Measurements from ENCODE around the gene ZNF582.
"Not testable (repeated sequence)": the region's sequence is repeated elsewhere in the genome, so short reads cannot be mapped to it uniquely, and the experiment has no call there.

The ZNF582 gene

GRCh38 chr19:56351208-56351607 lies 42.1 kb downstream of the ZNF582 start:
- no peak for DNase-seq (ENCODE audit: low spot score)

DNA sequence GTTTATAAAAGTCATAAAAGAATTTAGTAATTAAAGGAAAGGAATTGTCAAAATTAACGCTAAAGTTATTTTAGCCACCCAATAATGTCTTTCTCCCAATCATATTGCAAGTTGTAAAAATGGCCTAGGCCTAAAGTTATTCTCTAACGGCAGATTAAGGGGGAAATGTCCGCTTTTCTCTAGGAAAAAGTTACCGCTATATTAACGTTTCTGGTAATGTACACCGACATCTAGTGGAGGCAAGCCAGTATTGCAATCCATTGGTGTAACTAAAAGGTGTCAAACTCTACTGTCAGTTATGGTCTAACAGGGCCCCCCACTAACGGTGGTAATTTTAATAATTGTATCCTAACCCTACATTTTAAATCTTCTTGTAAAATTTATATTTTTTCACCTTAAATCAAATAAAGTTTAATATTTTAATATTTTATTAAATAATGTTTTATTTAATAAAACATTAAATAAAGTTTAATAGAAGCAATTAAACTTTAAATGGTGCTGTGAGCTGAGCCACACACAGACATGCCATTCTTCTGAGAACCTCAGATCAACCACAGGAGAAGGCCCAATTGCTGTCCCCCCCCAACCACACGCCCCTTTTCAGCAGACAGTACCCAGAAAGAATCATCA lies 42.8 kb downstream of the ZNF582 start:
- no peak for DNase-seq (ENCODE audit: low spot score)

GRCh38 chr19:56348289-56348877 lies 45.0 kb downstream of the ZNF582 start:
- DNase-seq (ENCODE audit: low spot score) = no peak

DNA sequence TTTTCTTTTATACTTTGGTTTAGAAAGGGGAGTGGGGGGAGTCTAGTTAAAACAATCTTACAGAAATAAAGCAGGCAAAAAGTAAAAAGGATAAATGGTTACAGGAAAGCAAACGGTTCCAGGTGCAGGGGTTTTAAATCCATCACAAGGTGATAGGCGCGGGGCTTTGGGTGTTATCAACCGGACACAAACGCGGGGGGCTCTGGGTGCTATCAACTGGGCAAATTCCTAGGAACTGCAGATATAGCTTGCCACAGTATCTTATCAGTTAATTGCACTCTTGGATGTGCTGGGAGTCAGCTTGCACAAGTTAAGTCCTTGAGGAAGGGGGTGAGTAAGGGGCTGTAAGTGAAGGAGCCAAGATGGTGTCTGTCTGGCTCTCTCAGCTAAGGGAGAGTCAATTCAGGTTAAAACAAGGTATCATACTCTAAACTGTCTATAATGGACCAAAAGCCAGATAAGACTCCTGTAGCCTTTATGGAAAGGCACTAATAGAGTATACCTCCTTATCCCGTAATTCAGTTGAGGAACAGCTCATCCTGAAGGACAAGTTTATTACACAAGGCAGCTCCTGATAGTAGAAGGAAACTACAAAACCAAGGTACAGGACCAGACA lies 46.1 kb downstream of the ZNF582 start:
- no peak for DNase-seq (ENCODE audit: low spot score)

- DNase-seq (ENCODE audit: low spot score) = no peak
Measured at GRCh38 chr19:56341948-56342347, 51.4 kb downstream of the ZNF582 start.

DNA sequence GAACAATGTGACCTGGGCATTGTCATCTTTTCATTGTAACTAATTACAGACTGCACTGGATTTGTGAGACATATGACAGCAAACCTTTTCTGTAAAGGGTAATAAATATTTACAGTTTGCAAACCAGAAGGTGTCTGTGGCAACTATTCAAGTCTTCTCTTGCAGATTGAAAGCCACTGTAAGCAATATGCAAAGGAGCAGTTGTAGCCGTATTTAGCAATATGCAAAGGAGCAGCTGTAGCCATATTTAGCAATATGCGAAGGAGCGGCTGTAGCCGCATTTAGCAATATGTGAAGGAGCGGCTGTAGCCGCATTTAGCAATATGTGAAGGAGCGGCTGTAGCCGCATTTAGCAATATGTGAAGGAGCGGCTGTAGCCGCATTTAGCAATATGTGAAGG lies 54.3 kb downstream of the ZNF582 start:
- not testable (repeated sequence) for DNase-seq (ENCODE audit: low spot score)

DNA sequence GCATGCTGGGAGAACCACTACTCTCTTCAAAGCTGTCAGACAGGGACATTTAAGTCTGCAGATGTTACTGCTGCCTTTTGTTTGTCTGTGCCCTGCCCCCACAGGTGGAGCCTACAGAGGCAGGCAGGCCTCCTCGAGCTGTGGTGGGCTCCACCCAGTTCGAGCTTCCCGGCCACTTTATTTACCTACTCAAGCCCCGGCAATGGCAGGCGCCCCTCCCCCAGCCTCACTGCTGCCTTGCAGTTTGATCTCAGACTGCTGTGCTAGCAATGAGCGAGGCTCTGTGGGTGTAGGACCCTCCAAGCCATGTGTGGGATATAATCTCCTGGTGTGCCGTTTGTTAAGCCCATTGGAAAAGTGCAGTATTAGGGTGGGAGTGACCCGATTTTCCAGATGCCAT lies 56.3 kb downstream of the ZNF582 start:
- DNase-seq (ENCODE audit: low spot score) = not testable (repeated sequence)

DNA sequence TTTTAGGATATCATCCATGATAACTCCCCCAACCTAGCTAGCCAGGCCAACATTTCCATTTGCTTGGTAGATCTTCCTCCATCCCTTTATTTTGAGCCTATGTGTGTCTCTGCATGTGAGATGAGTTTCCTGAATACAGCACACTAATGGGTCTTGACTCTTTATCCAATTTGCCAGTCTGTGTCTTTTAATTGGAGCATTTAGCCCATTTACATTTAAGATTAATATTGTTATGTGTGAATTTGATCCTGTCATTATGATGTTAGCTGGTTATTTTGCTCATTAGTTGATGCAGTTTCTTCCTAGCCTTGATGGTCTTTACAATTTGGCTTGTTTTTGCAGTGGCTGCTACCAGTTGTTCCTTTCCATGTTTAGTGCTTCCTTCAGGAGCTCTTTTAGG lies 58.0 kb downstream of the ZNF582 start:
- not testable (repeated sequence) for DNase-seq (ENCODE audit: low spot score)

DNA sequence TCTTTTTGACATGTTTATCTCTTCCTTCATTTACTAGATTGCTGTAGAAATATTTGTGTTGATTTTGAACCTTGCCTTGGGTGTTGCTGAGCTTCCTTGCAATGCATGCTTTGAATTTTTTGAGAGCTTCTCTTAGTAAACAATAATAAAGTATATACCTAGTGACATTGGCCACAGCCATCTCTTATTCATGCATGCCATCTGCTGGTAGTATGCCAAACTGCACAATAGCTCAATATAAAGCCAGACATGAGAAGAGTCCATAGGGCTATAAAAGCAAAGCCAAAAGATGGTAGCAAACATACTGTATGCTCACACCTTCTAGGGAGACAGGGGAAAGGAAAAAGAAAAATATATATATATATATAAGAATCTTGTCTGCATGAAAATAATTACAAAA lies 59.8 kb downstream of the ZNF582 start:
- no peak for DNase-seq (ENCODE audit: low spot score)

All from ecto neural progenitor cell (in vitro differentiated cells).